ENCODE data around the gene PRKAR2A. TPM values are rescaled to one million over a fixed set of nuclear protein-coding genes. Genes with fewer than 3 reads are reported as not detected.

PRKAR2A gene
- total RNA-seq, 2 donors from 2014 or later, result 23.0 to 35.7 TPM

DNA sequence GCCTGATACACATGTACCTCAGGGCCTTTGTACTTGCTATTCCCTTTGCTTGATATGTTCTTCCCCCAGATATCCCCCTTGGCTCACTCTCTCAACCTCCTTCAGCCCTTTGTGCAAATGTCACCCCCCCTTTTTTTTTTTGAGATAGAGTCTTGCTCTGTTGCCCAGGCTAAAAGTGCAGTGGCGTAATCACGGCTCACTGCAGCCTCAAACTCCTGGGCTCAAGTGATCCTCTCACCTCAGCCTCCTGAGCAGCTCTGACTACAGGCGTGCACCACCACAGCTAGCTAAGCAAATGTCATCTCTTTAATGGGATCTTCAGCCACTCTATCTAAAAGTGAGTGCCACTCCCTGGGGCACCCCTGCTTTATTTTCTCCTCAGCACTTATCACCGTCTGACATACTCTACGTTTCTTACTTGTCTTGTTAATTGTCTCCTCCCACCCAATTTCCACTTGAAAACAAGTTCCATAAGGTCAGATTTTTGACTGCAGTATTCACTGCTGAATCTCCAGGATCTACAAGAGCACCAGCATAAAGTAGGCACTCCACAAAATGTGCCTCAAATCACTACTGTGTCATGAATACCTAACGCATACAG is 145.3 kb downstream of the PRKAR2A start:
- peaks cover 2 to 12% of the 10 kb centered on the region in 2 donors for H3K36me3 Mint-ChIP-seq (ENCODE audit: insufficient read depth in 2 of 2)
- peaks cover 33% of the 10 kb centered on the region for H3K4me1 Mint-ChIP-seq (ENCODE audit: low read depth)
- H3K9me3 Mint-ChIP-seq, result no peaks in the 10 kb centered on the region
- peak overlapping the region; percentile 16 for H3K27ac Mint-ChIP-seq
- H3K27me3 Mint-ChIP-seq (ENCODE audit: low read depth), result no peaks in the 10 kb centered on the region
- DNase-seq, result no peak
- H3K4me3 Mint-ChIP-seq, result no peak overlapping the region
- no peak for ATAC-seq (replicated peaks in 1 of 2)

DNA sequence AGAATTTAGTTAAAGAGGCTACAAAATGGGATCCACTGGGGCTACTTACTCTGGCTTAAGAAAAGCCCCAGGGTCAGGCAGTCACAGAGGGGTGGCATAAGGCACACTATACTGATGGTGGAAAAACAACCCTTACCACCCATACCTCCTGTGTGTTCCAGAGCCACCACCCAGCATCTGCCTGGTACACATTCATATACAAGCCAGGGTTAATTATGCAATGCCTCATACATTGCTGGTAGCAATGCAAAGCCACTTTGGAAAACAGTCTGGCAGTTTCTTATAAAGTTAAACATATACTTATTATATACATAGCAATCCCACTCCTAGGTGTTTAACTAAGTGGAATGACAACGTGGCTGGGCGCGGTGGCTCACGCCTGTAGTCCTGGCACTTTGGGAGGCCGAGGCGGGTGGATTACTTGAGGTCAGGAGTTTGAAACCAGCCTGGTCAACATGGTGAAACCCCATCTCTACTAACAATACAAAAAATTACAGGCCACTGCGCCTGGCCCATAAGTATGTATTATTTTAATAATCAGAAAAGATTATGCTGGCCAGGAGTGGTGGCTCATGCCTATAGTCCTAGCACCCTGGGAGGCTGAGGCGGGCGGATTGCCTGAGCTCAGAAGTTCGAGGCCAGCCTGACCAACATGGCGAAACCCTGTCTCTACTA is 146.8 kb downstream of the PRKAR2A start:
- Mint-ChIP-seq H3K4me1 (ENCODE audit: low read depth) (peaks cover 28% of the 10 kb centered on the region), H3K4me3 (no peak overlapping the region), H3K9me3 (no peaks in the 10 kb centered on the region), H3K36me3 (ENCODE audit: insufficient read depth in 2 of 2) (peaks cover 2 to 12% of the 10 kb centered on the region in 2 donors), H3K27me3 (ENCODE audit: low read depth) (no peaks in the 10 kb centered on the region), H3K27ac (peak overlapping the region; percentile 83)
- ATAC-seq (replicated peaks in 1 of 2), result no peak
- DNase-seq, result no peak

DNA sequence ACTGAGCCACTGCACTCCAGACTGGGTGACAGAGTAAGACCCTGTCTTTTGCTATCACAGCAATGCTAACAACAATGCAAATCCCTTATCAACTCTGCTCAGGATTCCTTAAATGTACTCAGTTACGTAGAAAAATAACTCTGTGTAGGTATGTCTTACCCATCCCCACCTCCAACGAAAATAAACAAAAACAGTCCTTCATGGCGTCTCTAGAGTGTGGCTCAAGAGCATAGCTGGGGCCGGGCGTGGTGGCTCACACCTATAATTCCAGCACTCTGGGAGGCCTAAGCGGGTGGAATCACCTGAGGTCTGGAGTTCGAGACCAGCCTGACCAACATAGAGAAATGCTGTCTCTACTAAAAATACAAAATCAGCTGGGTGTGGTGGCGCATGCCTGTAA is 148.8 kb downstream of the PRKAR2A start:
- H3K27ac Mint-ChIP-seq, result no peak overlapping the region
- peaks cover 19% of the 10 kb centered on the region for H3K4me1 Mint-ChIP-seq (ENCODE audit: low read depth)
- ATAC-seq (replicated peaks in 1 of 2), result no peak

DNA sequence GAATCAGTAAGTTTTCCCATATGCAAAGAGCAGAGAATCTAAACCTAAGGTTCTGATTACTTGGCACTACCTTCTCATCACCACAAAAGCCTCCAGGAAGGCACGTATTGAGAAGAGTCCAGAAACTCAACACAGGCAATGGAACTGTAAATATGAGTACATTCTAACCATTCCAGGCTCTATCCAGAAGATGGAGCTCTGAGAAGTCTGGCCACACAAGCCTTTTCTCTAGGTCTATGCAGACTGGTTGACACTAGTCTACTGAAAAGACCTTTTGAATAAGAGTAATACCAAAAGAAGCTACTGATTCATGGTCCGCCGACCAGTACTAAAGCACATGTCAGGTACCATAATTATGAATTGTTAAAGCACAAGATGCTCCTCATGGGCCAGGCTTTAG is 149.7 kb downstream of the PRKAR2A start:
- peaks cover 16% of the 10 kb centered on the region for H3K4me1 Mint-ChIP-seq (ENCODE audit: low read depth)
- no peaks in the 10 kb centered on the region for H3K9me3 Mint-ChIP-seq
- H3K27ac Mint-ChIP-seq, result no peak overlapping the region
- no peak overlapping the region for H3K4me3 Mint-ChIP-seq
- DNase-seq, result no peak
- peaks cover 2 to 20% of the 10 kb centered on the region in 2 donors for H3K36me3 Mint-ChIP-seq (ENCODE audit: insufficient read depth in 2 of 2)
- ATAC-seq (replicated peaks in 1 of 2), result peak; percentile 27 to 63
- no peaks in the 10 kb centered on the region for H3K27me3 Mint-ChIP-seq (ENCODE audit: low read depth)

More for the DNA sequence above, 148.8 kb downstream of the PRKAR2A start:
- no peak overlapping the region for H3K4me3 Mint-ChIP-seq
- no peaks in the 10 kb centered on the region for H3K9me3 Mint-ChIP-seq
- DNase-seq, result no peak
- no peaks in the 10 kb centered on the region for H3K27me3 Mint-ChIP-seq (ENCODE audit: low read depth)
- H3K36me3 Mint-ChIP-seq (ENCODE audit: insufficient read depth in 2 of 2), result peaks cover 2 to 18% of the 10 kb centered on the region in 2 donors

DNA sequence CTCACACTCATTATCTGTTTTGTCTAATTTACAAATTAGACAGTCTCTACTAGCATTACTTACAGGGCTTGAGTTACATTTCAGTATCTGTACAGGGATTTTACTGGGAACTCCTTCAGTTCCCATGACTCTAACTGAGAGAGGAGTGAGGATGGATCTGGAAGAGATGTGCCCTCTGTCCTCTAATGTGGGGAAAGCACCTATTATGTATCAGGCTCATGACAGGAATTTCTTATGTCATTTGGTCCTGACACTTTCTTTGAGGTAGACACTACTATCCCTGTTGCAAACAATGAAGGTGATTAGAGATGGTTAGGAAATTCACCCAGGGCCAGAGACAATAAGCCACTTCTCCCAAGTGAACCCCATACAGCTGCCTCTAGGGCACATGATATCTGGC is 151.1 kb downstream of the PRKAR2A start:
- peaks cover 9% of the 10 kb centered on the region for H3K4me1 Mint-ChIP-seq (ENCODE audit: low read depth)
- ATAC-seq (replicated peaks in 1 of 2) (no peak), DNase-seq (no peak)
- H3K4me3 Mint-ChIP-seq, result no peak overlapping the region
- no peaks in the 10 kb centered on the region for H3K27me3 Mint-ChIP-seq (ENCODE audit: low read depth)
- H3K9me3 Mint-ChIP-seq, result no peaks in the 10 kb centered on the region
- no peak overlapping the region for H3K27ac Mint-ChIP-seq
- peaks cover 4 to 16% of the 10 kb centered on the region in 2 donors for H3K36me3 Mint-ChIP-seq (ENCODE audit: insufficient read depth in 2 of 2)

Other genes with a start within 250 kb of the PRKAR2A start
- 100 to 1,000 TPM; 205 to 228 TPM for gene UQCRC1, start 238.2 kb downstream of the PRKAR2A start, total RNA-seq
- not detected for gene TMEM89, start 226.1 kb downstream of the PRKAR2A start, total RNA-seq
- 10 to 100 TPM; 34.7 to 42.2 TPM for gene SLC26A6, start 212.4 kb downstream of the PRKAR2A start, total RNA-seq
- gene CELSR3, start 185.0 kb downstream of the PRKAR2A start, total RNA-seq, result 10 to 100 TPM; 14.2 to 17.4 TPM
- gene NCKIPSD, start 162.0 kb downstream of the PRKAR2A start, total RNA-seq, result 10 to 100 TPM; 27.7 to 27.8 TPM
- 10 to 100 TPM; 62.4 to 75.4 TPM for gene IP6K2, start 130.7 kb downstream of the PRKAR2A start, total RNA-seq
- gene SLC25A20, start 51.0 kb upstream of the PRKAR2A start, total RNA-seq, result 10 to 100 TPM; 23.6 to 29.3 TPM
- gene ARIH2, start 71.0 kb upstream of the PRKAR2A start, total RNA-seq, result 100 to 1,000 TPM; 174 to 183 TPM
- gene P4HTM, start 142.4 kb upstream of the PRKAR2A start, total RNA-seq, result 10 to 100 TPM; 42.0 to 45.7 TPM
- gene WDR6, start 159.5 kb upstream of the PRKAR2A start, total RNA-seq, result 100 to 1,000 TPM; 145 to 159 TPM
- 10 to 100 TPM; 24.8 to 29.8 TPM for gene DALRD3, start 170.7 kb upstream of the PRKAR2A start, total RNA-seq
- gene NDUFAF3, start 174.2 kb upstream of the PRKAR2A start, total RNA-seq, result 10 to 100 TPM; 31.9 to 35.1 TPM
- 100 to 1,000 TPM; 490 to 562 TPM for gene IMPDH2, start 181.5 kb upstream of the PRKAR2A start, total RNA-seq
- gene QRICH1, start 246.2 kb upstream of the PRKAR2A start, total RNA-seq, result 100 to 1,000 TPM; 120 to 123 TPM